Measurements from ENCODE around the gene PPFIBP2.
"Not testable (repeated sequence)": the region's sequence is repeated elsewhere in the genome, so short reads cannot be mapped to it uniquely, and the experiment has no call there.

PPFIBP2 gene

GRCh38 chr11:7639643-7640025, 125.8 kb downstream of the PPFIBP2 start:
- no peak for DNase-seq

DNA sequence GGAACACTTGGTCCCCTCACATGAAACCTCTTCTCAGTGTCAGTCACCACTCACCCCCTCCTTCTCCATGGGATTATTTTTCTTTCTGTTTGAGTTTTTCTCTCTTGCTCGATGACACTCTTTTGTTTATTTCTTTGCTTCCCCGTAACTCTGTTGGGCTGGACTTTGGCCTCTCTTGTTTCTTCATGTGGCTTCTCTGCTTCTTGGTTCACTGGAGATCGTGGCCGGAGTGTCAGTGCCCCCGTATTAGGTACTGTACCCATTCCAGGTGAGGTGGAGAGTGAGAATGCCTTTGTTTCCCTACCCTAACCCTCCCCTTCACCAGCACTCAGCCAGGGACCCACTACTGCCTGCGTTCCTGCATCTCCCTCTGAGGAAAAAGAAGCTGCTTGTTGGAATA, 127.0 kb downstream of the PPFIBP2 start:
- no peak for DNase-seq

- DNase-seq: no peak
Observed at GRCh38 chr11:7642747-7643146, 128.9 kb downstream of the PPFIBP2 start.

DNA sequence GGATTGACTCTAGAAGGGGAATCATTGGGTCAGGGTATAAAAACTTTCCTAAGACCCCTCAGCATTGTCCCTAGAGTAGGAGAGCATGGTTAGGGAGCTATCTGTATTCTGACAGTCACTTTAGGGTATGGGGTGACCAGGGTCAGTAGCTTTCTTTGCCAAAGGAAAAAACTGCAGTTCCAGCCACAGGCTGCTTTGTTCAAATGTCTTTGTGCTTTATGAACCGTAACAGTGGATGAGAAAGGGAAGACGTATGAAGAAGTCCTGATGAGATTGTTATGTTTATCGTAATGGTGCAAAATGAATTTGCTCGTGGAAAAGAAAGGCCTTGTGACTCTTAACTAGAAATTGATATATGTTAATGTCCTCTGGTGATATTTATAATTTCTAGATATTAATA, 129.5 kb downstream of the PPFIBP2 start:
- DNase-seq: no peak

DNA sequence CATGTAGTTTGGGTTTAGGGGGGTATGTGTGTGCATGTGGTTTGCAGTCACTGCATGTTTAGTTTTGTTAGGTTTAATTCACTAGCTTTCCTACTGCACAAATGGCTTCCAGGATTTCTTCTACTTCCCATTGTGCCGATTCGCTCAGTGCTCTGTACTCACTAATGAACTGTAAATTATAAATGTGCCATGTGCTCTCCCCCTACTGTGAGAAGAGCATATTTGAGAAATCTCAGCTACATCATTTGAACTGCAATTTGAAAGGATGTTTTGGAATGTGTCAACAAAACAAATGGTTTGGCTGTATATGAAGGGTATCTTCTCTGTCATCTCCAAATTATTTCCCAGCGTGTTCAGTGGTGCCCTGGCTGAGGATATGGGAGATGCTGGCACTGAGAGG, 131.4 kb downstream of the PPFIBP2 start:
- DNase-seq: no peak

- DNase-seq: no peak
Observed at GRCh38 chr11:7646866-7647265, 133.1 kb downstream of the PPFIBP2 start.

- no peak for DNase-seq
Observed at GRCh38 chr11:7648264-7648663, 134.5 kb downstream of the PPFIBP2 start.

DNA sequence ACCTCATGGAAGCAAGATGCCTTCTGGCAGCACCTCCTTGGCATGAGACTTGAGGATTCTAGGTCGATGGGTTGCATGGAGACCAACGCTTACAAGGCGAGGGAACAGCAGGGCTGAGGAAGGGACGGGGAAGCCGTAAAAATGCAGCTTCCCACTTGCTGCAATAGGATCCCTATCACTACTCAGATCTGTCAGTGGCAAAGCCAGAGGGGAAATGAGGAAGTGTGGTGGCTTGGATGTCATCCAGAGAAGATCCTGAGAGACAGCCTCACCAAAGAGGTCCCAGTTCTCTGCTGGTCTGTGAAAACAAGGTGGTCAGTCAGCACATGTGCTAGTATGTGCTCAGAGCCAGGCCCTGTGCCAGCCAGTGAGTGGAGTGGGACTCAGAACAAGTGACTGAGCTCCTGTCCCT, 137.3 kb downstream of the PPFIBP2 start:
- no peak for DNase-seq

- no peak for DNase-seq
Observed at GRCh38 chr11:7651700-7652099, 137.9 kb downstream of the PPFIBP2 start.

- DNase-seq: no peak
Observed at GRCh38 chr11:7654195-7654705, 140.5 kb downstream of the PPFIBP2 start.

- no peak for DNase-seq
Observed at GRCh38 chr11:7655253-7656217, 141.7 kb downstream of the PPFIBP2 start.

DNA sequence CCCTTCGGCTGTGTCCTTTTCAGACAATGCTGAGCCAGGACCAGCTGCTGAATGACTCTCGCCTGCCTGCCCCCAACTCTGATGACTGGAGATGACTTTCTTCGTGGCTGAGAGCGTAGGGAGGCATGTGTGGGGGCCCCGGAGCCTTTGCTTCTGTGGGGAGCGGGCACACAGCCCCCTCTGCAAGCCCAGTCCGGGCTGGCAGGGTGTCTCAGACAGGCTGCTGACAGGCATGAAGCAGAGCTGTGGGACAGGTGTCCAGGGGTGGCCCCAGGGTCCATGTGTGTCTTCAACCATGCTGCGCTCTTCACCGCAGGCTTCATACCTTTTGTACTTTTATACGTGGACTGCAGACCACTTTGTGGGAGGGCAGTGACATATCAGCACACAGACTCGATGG, 142.9 kb downstream of the PPFIBP2 start:
- no peak for DNase-seq

- DNase-seq: peak; percentile 20
Observed at GRCh38 chr11:7657306-7658025, 143.7 kb downstream of the PPFIBP2 start.

DNA sequence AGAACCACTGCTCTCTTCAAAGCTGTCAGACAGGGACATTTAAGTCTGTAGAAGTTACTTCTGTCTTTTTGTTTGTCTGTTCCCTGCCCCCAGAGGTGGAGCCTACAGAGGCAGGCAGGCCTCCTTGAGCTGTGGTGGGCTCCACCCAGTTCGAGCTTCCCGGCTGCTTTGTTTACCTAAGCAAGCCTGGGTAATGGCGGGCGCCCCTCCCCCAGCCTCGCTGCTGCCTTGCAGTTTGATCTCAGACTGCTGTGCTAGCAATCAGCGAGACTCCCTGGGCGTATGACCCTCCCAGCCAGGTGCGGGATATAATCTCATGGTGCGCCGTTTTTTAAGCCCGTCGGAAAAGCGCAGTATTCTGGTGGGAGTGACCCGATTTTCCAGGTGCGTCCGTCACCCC, 149.7 kb downstream of the PPFIBP2 start:
- DNase-seq: not testable (repeated sequence)

DNA sequence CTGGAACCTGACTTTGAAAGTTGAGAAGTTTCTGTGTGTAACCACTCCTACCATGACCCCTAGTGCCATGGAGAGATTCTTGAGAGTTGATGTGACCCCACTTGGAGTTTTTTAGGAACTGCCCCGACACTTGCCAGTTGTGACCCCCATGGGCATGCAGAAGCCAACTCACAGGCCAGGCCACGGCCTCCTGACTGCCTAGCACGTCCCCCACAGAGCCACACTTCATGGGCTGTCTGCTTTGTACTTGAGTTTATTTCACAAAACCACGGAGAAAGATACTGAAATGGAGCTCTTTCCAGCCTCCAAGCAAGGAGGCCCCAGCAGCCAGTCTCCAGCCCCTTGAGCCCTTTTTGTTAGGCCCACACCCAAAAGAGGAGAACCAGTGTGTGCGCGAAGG, 151.1 kb downstream of the PPFIBP2 start:
- DNase-seq: no peak

GRCh38 chr11:7665473-7666291, 151.9 kb downstream of the PPFIBP2 start:
- peak; percentile 79 for DNase-seq

- DNase-seq: no peak
Observed at GRCh38 chr11:7666292-7666866, 152.6 kb downstream of the PPFIBP2 start.

GRCh38 chr11:7667460-7667859, 153.7 kb downstream of the PPFIBP2 start:
- no peak for DNase-seq

DNA sequence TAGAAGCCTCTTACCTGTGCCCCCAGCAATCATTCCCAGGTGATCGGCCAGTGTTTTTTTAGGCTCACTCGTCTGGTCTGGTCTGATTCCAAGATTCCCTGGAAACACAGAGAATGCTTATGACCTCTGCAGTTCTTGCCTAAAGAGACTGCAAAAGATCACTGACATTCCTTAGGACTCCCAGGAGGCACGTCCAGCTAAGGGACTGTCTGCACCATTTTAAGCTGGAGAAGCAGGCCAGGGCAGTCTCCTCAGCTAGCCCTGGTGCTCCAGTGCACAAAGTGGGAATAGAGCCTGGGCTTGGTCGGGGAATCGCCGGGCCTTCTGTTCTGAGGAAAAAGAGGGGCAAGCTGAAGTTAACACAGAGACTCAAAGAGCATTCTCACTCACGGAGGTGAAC, 154.7 kb downstream of the PPFIBP2 start:
- no peak for DNase-seq

DNA sequence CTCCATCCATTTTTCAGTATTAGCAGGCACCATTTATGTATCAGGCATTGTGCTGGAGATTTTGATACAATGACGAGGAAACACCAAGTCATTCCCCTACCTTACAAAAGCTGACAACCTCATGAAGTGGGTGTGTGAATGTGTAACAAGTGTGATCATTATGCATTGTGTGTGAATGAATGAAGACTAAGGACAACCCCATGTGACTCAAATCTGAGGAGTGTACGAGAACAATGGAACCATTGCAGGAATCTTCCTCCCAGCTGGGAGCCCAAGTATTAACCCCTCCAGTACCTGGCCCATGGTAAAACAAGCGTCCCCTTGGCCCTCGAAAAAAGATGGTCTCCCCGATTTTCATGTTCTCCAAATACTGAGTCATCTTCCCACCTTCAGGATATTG, 155.1 kb downstream of the PPFIBP2 start:
- DNase-seq: no peak

- no peak for DNase-seq
Observed at GRCh38 chr11:7670641-7671040, 156.8 kb downstream of the PPFIBP2 start.

All from CD4-positive, alpha-beta T cell treated with Interleukin-17A for 4 hours (primary cell).